H1 (cell line): ENCODE measurements around the gene BTRC. TPM values are rescaled to one million over a fixed set of nuclear protein-coding genes. Genes with fewer than 3 reads are reported as not detected.
"Not testable (repeated sequence)": the region's sequence is repeated elsewhere in the genome, so short reads cannot be mapped to it uniquely, and the experiment has no call there.

Experiments
- CTCF ChIA-PET: fragments of 300-600 bp; sonication (Branson Sonifier 250); formaldehyde crosslinking; loops from one replicate; lab custom pipeline; 2021; ENCODE audit not compliant: partially characterized antibody; lab: Charles Lee
- POLR2A ChIA-PET: fragments of 300-600 bp; sonication (Branson Sonifier 250); formaldehyde crosslinking; loops from one replicate; lab custom pipeline; 2021; ENCODE audit warnings: inconsistent platforms; ENCODE audit not compliant: partially characterized antibody; lab: Charles Lee
- DNase-seq, 2 experiments: peaks; one replicate each; pipeline versions ENCODE4 v3.0.0 to v3.0.0-alpha.2; 2010 to 2022; ENCODE audit warnings: low spot score in 2 of 2, low read depth in 1 of 2, mixed read lengths in 1 of 2
- FAIRE-seq: peaks from 2 replicates; lab custom pipeline; 2011; peaks lifted over from hg19 to GRCh38; lab: Jason Lieb, UNC
- H2AFZ ChIP-seq: 2 replicates; pipeline ENCODE4 v1.8.1; 2012; ENCODE audit warnings: low read length, inconsistent platforms
- H2AK5ac ChIP-seq: 2 replicates; pipeline ENCODE4 v1.6.1; 2013; ENCODE audit warnings: low read depth, low read length
- H2BK120ac ChIP-seq: replicated peaks from 2 replicates; pipeline ENCODE3; 2013; ENCODE audit warnings: low read depth, low read length, inconsistent platforms
- H2BK12ac ChIP-seq: 2 replicates; pipeline ENCODE4 v1.6.1; 2013; ENCODE audit warnings: low read depth, low read length
- H2BK15ac ChIP-seq: 2 replicates; pipeline ENCODE4 v1.6.1; 2013; ENCODE audit warnings: low read length
- H2BK20ac ChIP-seq: 2 replicates; pipeline ENCODE4 v1.6.1; 2013; ENCODE audit warnings: low read length
- H2BK5ac ChIP-seq: 2 replicates; pipeline ENCODE4 v1.6.1; 2013; ENCODE audit warnings: low read depth, low read length
- H3K14ac ChIP-seq: 2 replicates; pipeline ENCODE4 v1.6.1; 2013; ENCODE audit warnings: inconsistent platforms; ENCODE audit not compliant: insufficient read length
- H3K18ac ChIP-seq: 2 replicates; pipeline ENCODE4 v1.6.1; 2013; ENCODE audit warnings: low read length; ENCODE audit errors: extremely low read depth
- H3K23ac ChIP-seq: 2 replicates; pipeline ENCODE4 v1.6.1; 2013; ENCODE audit warnings: inconsistent platforms; ENCODE audit not compliant: insufficient read length
- H3K23me2 ChIP-seq: 2 replicates; pipeline ENCODE4 v1.6.1; 2013; ENCODE audit warnings: low read depth, low read length
- H3K27ac ChIP-seq: 2 replicates; pipeline ENCODE4 v1.6.1; 2011; ENCODE audit warnings: low read depth, low read length, inconsistent platforms
- H3K27me3 ChIP-seq, 4 experiments: replicated peaks in 1 of 4; 1 replicate in 1 of 4; 2 replicates in 3 of 4; pipeline versions ENCODE4 v1.6.1 to v1.8.1; 2011 to 2013; ENCODE audit warnings: low read length in 3 of 4, mild to moderate bottlenecking in 3 of 4, inconsistent platforms in 2 of 4, mixed read lengths in 2 of 4, moderate library complexity in 1 of 4; ENCODE audit not compliant: control insufficient read depth in 3 of 4, insufficient read depth in 3 of 4; ENCODE audit errors: extremely low read depth in 1 of 4
- H3K36me3 ChIP-seq, 4 experiments: 2 replicates each; pipeline versions ENCODE4 v1.6.1 to v1.8.1; 2011 to 2013; ENCODE audit warnings: mild to moderate bottlenecking in 4 of 4, low read length in 3 of 4, moderate library complexity in 2 of 4, control low read depth in 1 of 4, inconsistent platforms in 1 of 4; ENCODE audit not compliant: insufficient read depth in 4 of 4, control insufficient read depth in 2 of 4
- H3K4ac ChIP-seq: replicated peaks from 2 replicates; pipeline ENCODE3; 2013; ENCODE audit warnings: low read length, low read depth, mixed read lengths, inconsistent platforms; ENCODE audit not compliant: insufficient read length
- H3K4me1 ChIP-seq, 4 experiments: replicated peaks in 1 of 4; 1 replicate in 1 of 4; 2 replicates in 3 of 4; pipeline versions ENCODE4 v1.6.1 to v1.8.1; 2011 to 2013; ENCODE audit warnings: low read length in 3 of 4, inconsistent platforms in 2 of 4, mixed read lengths in 1 of 4; ENCODE audit not compliant: insufficient read depth in 4 of 4, control insufficient read depth in 3 of 4
- H3K4me2 ChIP-seq, 2 experiments: 2 replicates each; pipeline versions ENCODE4 v1.6.1 to v1.8.1; 2011 to 2013; ENCODE audit warnings: low read depth in 2 of 2, low read length in 2 of 2, control low read depth in 1 of 2, inconsistent platforms in 1 of 2, mild to moderate bottlenecking in 1 of 2; ENCODE audit not compliant: insufficient read depth in 1 of 2
- H3K4me3 ChIP-seq, 4 experiments: fragments of 200-600, 300-600 bp in 1 of 4; sonication (generic), shearing (Covaris generic), sonication (Bioruptor Twin) in 1 of 4; 2 replicates each; pipeline versions ENCODE4 v1.5.1 to v1.8.1; 2011 to 2016; ENCODE audit warnings: low read length in 4 of 4, low read depth in 3 of 4, control low read depth in 2 of 4, inconsistent platforms in 2 of 4, mild to moderate bottlenecking in 2 of 4, mixed read lengths in 1 of 4, moderate library complexity in 1 of 4; ENCODE audit not compliant: insufficient read depth in 2 of 4; ENCODE audit errors: extremely low read depth in 1 of 4
- H3K56ac ChIP-seq: replicated peaks from 2 replicates; pipeline ENCODE3; 2013; ENCODE audit warnings: low read depth, mild to moderate bottlenecking, mixed read lengths, low read length, inconsistent platforms; ENCODE audit not compliant: insufficient read length
- H3K79me1 ChIP-seq: 2 replicates; pipeline ENCODE4 v1.6.1; 2013; ENCODE audit warnings: low read depth, low read length, control low read depth
- H3K79me2 ChIP-seq, 2 experiments: 2 replicates each; pipeline versions ENCODE4 v1.6.1 to v1.8.1; 2012 to 2013; ENCODE audit warnings: low read length in 2 of 2, mild to moderate bottlenecking in 2 of 2, inconsistent platforms in 1 of 2; ENCODE audit not compliant: insufficient read depth in 2 of 2, control insufficient read depth in 1 of 2
- H3K9ac ChIP-seq, 4 experiments: replicated peaks in 1 of 4; 1 replicate in 1 of 4; 2 replicates in 3 of 4; pipeline versions ENCODE4 v1.6.1 to v1.8.1; 2011 to 2013; ENCODE audit warnings: low read depth in 3 of 4, low read length in 3 of 4, control low read depth in 2 of 4, mild to moderate bottlenecking in 2 of 4, moderate library complexity in 2 of 4, inconsistent platforms in 1 of 4; ENCODE audit errors: extremely low read depth in 1 of 4
- H3K9me3 ChIP-seq, 2 experiments: 2 replicates each; pipeline versions ENCODE4 v1.6.1 to v1.8.1; 2012 to 2013; ENCODE audit warnings: mild to moderate bottlenecking in 2 of 2, moderate library complexity in 2 of 2, control low read depth in 1 of 2, inconsistent platforms in 1 of 2, low read depth in 1 of 2, low read length in 1 of 2, mixed read lengths in 1 of 2; ENCODE audit not compliant: insufficient read depth in 2 of 2
- H4K20me1 ChIP-seq, 2 experiments: replicated peaks in 1 of 2; 2 replicates each; pipeline versions ENCODE3 to v1.8.1; 2011 to 2013; ENCODE audit warnings: inconsistent platforms in 2 of 2, low read length in 2 of 2, mild to moderate bottlenecking in 1 of 2; ENCODE audit not compliant: insufficient read depth in 2 of 2, control insufficient read depth in 1 of 2
- H4K5ac ChIP-seq: 2 replicates; pipeline ENCODE4 v1.6.1; 2013; ENCODE audit warnings: low read length, low read depth, mixed read lengths, inconsistent platforms; ENCODE audit not compliant: insufficient read length
- H4K8ac ChIP-seq: 2 replicates; pipeline ENCODE4 v1.8.0; 2013; ENCODE audit warnings: mild to moderate bottlenecking, moderate library complexity, low read length, inconsistent platforms; ENCODE audit not compliant: insufficient read depth; ENCODE audit errors: extremely low read depth
- H4K91ac ChIP-seq: replicated peaks from 2 replicates; pipeline ENCODE3; 2013; ENCODE audit warnings: low read length, mixed read lengths, inconsistent platforms; ENCODE audit not compliant: insufficient read length
- WGBS, 2 experiments: shearing (Covaris generic) in 1 of 2; methylation state at CpG; one replicate each; pipeline versions ENCODE4 v1.1.6 to v1.1.7; 2013 to 2015; ENCODE audit warnings: low lambda C conversion rate in 2 of 2, mixed read lengths in 2 of 2, inconsistent platforms in 1 of 2, low coverage in 1 of 2, missing lambda C conversion rate in 1 of 2; ENCODE audit not compliant: insufficient replicate concordance in 2 of 2, insufficient coverage in 1 of 2, insufficient read length in 1 of 2; ENCODE audit errors: extremely low coverage in 1 of 2, missing lambda C conversion rate in 1 of 2; 5-methylcytosine and 5-hydroxymethylcytosine counted together
- polyA plus RNA-seq, 7 experiments: library from polyadenylated mRNA; depleted of rRNA in 3 of 7; stranded (reverse) in 5 of 7; unstranded in 2 of 7; fragments of >200 nt in 5 of 7; fragments of 200-250 nt in 2 of 7; gene quantifications; 1 replicate in 5 of 7; 2 replicates in 1 of 7; 4 replicates in 1 of 7; pipeline versions ENCODE4 v1.2.1 to v1.2.3, GENCODE V29; 2011 to 2013; ENCODE audit warnings: missing spikeins in 2 of 7, mixed read lengths in 2 of 7
- total RNA-seq: library from RNA; stranded (reverse); fragmentation: NEBNext Ultra II Directional; extraction: Animal tissue kit (Norgen Biotek cat#: 25700); gene quantifications from 2 replicates; pipeline ENCODE4 v1.2.1, GENCODE V29; 2021

Gene BTRC
- total and polyA plus RNA-seq, 2 of the 8 experiments (the other 6 are each of a cell fraction or from before 2014, with no cell fraction given), result 9.9 to 24.7 TPM

DNA sequence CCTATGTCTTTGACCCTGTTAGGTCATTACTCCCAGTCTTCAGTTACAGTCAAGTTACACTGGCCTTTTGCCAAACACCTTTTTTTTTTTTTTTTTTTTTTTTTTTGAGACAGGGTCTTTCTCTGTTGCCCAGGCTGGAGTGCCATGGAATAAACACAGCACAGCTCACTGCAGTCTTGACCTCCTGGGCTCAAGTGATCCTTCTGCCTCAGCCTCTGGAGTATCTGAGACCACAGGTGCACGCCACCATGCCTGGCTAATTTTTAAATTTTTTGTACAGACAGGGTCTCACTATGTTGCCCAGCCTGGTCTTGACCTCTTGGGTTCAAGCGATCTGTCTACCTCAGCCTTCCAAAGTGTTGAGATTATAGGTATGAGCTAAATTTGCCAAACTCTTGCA lies 35.6 kb downstream of the BTRC start:
- H3K4me1 ChIP-seq, H4K20me1 ChIP-seq, H3K9ac ChIP-seq, FAIRE-seq, H3K14ac ChIP-seq, H4K91ac ChIP-seq, H2BK15ac ChIP-seq, H4K5ac ChIP-seq, H3K4me3 ChIP-seq, H3K18ac ChIP-seq, H3K4me2 ChIP-seq, H4K8ac ChIP-seq, H3K79me2 ChIP-seq, H2BK120ac ChIP-seq, H2BK12ac ChIP-seq, H2AFZ ChIP-seq, H3K23me2 ChIP-seq, POLR2A ChIA-PET, H3K27me3 ChIP-seq, H3K4ac ChIP-seq, DNase-seq, H3K36me3 ChIP-seq, H3K9me3 ChIP-seq, H3K23ac ChIP-seq, H3K27ac ChIP-seq, H3K56ac ChIP-seq, H3K79me1 ChIP-seq, H2AK5ac ChIP-seq, H2BK5ac ChIP-seq, H2BK20ac ChIP-seq: not testable (repeated sequence)
- CTCF ChIA-PET, result interaction anchor here (0.6 to 1.3 kb wide), 3 partner anchors 29 to 414 kb away, joined by 3 to 4 read pairs (median 3); no protein-coding TSS in a partner anchor
- 87% methylated on average over 2 of the region's 2 CpGs; no CpG with 5 or more reads in 1 of the 2 experiments for WGBS, 2 experiments
